H1 (cell line): ENCODE data around the gene PDE9A. TPM values are rescaled to one million over a fixed set of nuclear protein-coding genes. Genes with fewer than 3 reads are reported as not detected.

Experiments
- CTCF ChIA-PET: fragments of 300-600 bp; sonication (Branson Sonifier 250); formaldehyde crosslinking; loops from one replicate; lab custom pipeline; 2021; ENCODE audit not compliant: partially characterized antibody; lab: Charles Lee
- POLR2A ChIA-PET: fragments of 300-600 bp; sonication (Branson Sonifier 250); formaldehyde crosslinking; loops from one replicate; lab custom pipeline; 2021; ENCODE audit warnings: inconsistent platforms; ENCODE audit not compliant: partially characterized antibody; lab: Charles Lee
- DNase-seq, 2 experiments: peaks; one replicate each; pipeline versions ENCODE4 v3.0.0 to v3.0.0-alpha.2; 2010 to 2022; ENCODE audit warnings: low spot score in 2 of 2, low read depth in 1 of 2, mixed read lengths in 1 of 2
- FAIRE-seq: peaks from 2 replicates; lab custom pipeline; 2011; peaks lifted over from hg19 to GRCh38; lab: Jason Lieb, UNC
- H2AFZ ChIP-seq: 2 replicates; pipeline ENCODE4 v1.8.1; 2012; ENCODE audit warnings: low read length, inconsistent platforms
- H2AK5ac ChIP-seq: 2 replicates; pipeline ENCODE4 v1.6.1; 2013; ENCODE audit warnings: low read depth, low read length
- H2BK120ac ChIP-seq: replicated peaks from 2 replicates; pipeline ENCODE3; 2013; ENCODE audit warnings: low read depth, low read length, inconsistent platforms
- H2BK12ac ChIP-seq: 2 replicates; pipeline ENCODE4 v1.6.1; 2013; ENCODE audit warnings: low read depth, low read length
- H2BK15ac ChIP-seq: 2 replicates; pipeline ENCODE4 v1.6.1; 2013; ENCODE audit warnings: low read length
- H2BK20ac ChIP-seq: 2 replicates; pipeline ENCODE4 v1.6.1; 2013; ENCODE audit warnings: low read length
- H2BK5ac ChIP-seq: 2 replicates; pipeline ENCODE4 v1.6.1; 2013; ENCODE audit warnings: low read depth, low read length
- H3K14ac ChIP-seq: 2 replicates; pipeline ENCODE4 v1.6.1; 2013; ENCODE audit warnings: inconsistent platforms; ENCODE audit not compliant: insufficient read length
- H3K18ac ChIP-seq: 2 replicates; pipeline ENCODE4 v1.6.1; 2013; ENCODE audit warnings: low read length; ENCODE audit errors: extremely low read depth
- H3K23ac ChIP-seq: 2 replicates; pipeline ENCODE4 v1.6.1; 2013; ENCODE audit warnings: inconsistent platforms; ENCODE audit not compliant: insufficient read length
- H3K23me2 ChIP-seq: 2 replicates; pipeline ENCODE4 v1.6.1; 2013; ENCODE audit warnings: low read depth, low read length
- H3K27ac ChIP-seq: 2 replicates; pipeline ENCODE4 v1.6.1; 2011; ENCODE audit warnings: low read depth, low read length, inconsistent platforms
- H3K27me3 ChIP-seq, 4 experiments: replicated peaks in 1 of 4; 1 replicate in 1 of 4; 2 replicates in 3 of 4; pipeline versions ENCODE4 v1.6.1 to v1.8.1; 2011 to 2013; ENCODE audit warnings: low read length in 3 of 4, mild to moderate bottlenecking in 3 of 4, inconsistent platforms in 2 of 4, mixed read lengths in 2 of 4, moderate library complexity in 1 of 4; ENCODE audit not compliant: control insufficient read depth in 3 of 4, insufficient read depth in 3 of 4; ENCODE audit errors: extremely low read depth in 1 of 4
- H3K36me3 ChIP-seq, 4 experiments: 2 replicates each; pipeline versions ENCODE4 v1.6.1 to v1.8.1; 2011 to 2013; ENCODE audit warnings: mild to moderate bottlenecking in 4 of 4, low read length in 3 of 4, moderate library complexity in 2 of 4, control low read depth in 1 of 4, inconsistent platforms in 1 of 4; ENCODE audit not compliant: insufficient read depth in 4 of 4, control insufficient read depth in 2 of 4
- H3K4ac ChIP-seq: replicated peaks from 2 replicates; pipeline ENCODE3; 2013; ENCODE audit warnings: low read length, low read depth, mixed read lengths, inconsistent platforms; ENCODE audit not compliant: insufficient read length
- H3K4me1 ChIP-seq, 4 experiments: replicated peaks in 1 of 4; 1 replicate in 1 of 4; 2 replicates in 3 of 4; pipeline versions ENCODE4 v1.6.1 to v1.8.1; 2011 to 2013; ENCODE audit warnings: low read length in 3 of 4, inconsistent platforms in 2 of 4, mixed read lengths in 1 of 4; ENCODE audit not compliant: insufficient read depth in 4 of 4, control insufficient read depth in 3 of 4
- H3K4me2 ChIP-seq, 2 experiments: 2 replicates each; pipeline versions ENCODE4 v1.6.1 to v1.8.1; 2011 to 2013; ENCODE audit warnings: low read depth in 2 of 2, low read length in 2 of 2, control low read depth in 1 of 2, inconsistent platforms in 1 of 2, mild to moderate bottlenecking in 1 of 2; ENCODE audit not compliant: insufficient read depth in 1 of 2
- H3K4me3 ChIP-seq, 4 experiments: fragments of 200-600, 300-600 bp in 1 of 4; sonication (generic), shearing (Covaris generic), sonication (Bioruptor Twin) in 1 of 4; 2 replicates each; pipeline versions ENCODE4 v1.5.1 to v1.8.1; 2011 to 2016; ENCODE audit warnings: low read length in 4 of 4, low read depth in 3 of 4, control low read depth in 2 of 4, inconsistent platforms in 2 of 4, mild to moderate bottlenecking in 2 of 4, mixed read lengths in 1 of 4, moderate library complexity in 1 of 4; ENCODE audit not compliant: insufficient read depth in 2 of 4; ENCODE audit errors: extremely low read depth in 1 of 4
- H3K56ac ChIP-seq: replicated peaks from 2 replicates; pipeline ENCODE3; 2013; ENCODE audit warnings: low read depth, mild to moderate bottlenecking, mixed read lengths, low read length, inconsistent platforms; ENCODE audit not compliant: insufficient read length
- H3K79me1 ChIP-seq: 2 replicates; pipeline ENCODE4 v1.6.1; 2013; ENCODE audit warnings: low read depth, low read length, control low read depth
- H3K79me2 ChIP-seq, 2 experiments: 2 replicates each; pipeline versions ENCODE4 v1.6.1 to v1.8.1; 2012 to 2013; ENCODE audit warnings: low read length in 2 of 2, mild to moderate bottlenecking in 2 of 2, inconsistent platforms in 1 of 2; ENCODE audit not compliant: insufficient read depth in 2 of 2, control insufficient read depth in 1 of 2
- H3K9ac ChIP-seq, 4 experiments: replicated peaks in 1 of 4; 1 replicate in 1 of 4; 2 replicates in 3 of 4; pipeline versions ENCODE4 v1.6.1 to v1.8.1; 2011 to 2013; ENCODE audit warnings: low read depth in 3 of 4, low read length in 3 of 4, control low read depth in 2 of 4, mild to moderate bottlenecking in 2 of 4, moderate library complexity in 2 of 4, inconsistent platforms in 1 of 4; ENCODE audit errors: extremely low read depth in 1 of 4
- H3K9me3 ChIP-seq, 2 experiments: 2 replicates each; pipeline versions ENCODE4 v1.6.1 to v1.8.1; 2012 to 2013; ENCODE audit warnings: mild to moderate bottlenecking in 2 of 2, moderate library complexity in 2 of 2, control low read depth in 1 of 2, inconsistent platforms in 1 of 2, low read depth in 1 of 2, low read length in 1 of 2, mixed read lengths in 1 of 2; ENCODE audit not compliant: insufficient read depth in 2 of 2
- H4K20me1 ChIP-seq, 2 experiments: replicated peaks in 1 of 2; 2 replicates each; pipeline versions ENCODE3 to v1.8.1; 2011 to 2013; ENCODE audit warnings: inconsistent platforms in 2 of 2, low read length in 2 of 2, mild to moderate bottlenecking in 1 of 2; ENCODE audit not compliant: insufficient read depth in 2 of 2, control insufficient read depth in 1 of 2
- H4K5ac ChIP-seq: 2 replicates; pipeline ENCODE4 v1.6.1; 2013; ENCODE audit warnings: low read length, low read depth, mixed read lengths, inconsistent platforms; ENCODE audit not compliant: insufficient read length
- H4K8ac ChIP-seq: 2 replicates; pipeline ENCODE4 v1.8.0; 2013; ENCODE audit warnings: mild to moderate bottlenecking, moderate library complexity, low read length, inconsistent platforms; ENCODE audit not compliant: insufficient read depth; ENCODE audit errors: extremely low read depth
- H4K91ac ChIP-seq: replicated peaks from 2 replicates; pipeline ENCODE3; 2013; ENCODE audit warnings: low read length, mixed read lengths, inconsistent platforms; ENCODE audit not compliant: insufficient read length
- ASH2L ChIP-seq: fragments of 200-600, 300-600 bp; sonication (generic); IDR thresholded peaks from one replicate; pipeline ENCODE4 v1.7.1; 2017; ENCODE audit warnings: low read length
- CHD1 ChIP-seq: IDR thresholded peaks from 2 replicates; pipeline ENCODE4 v1.6.1; 2012; ENCODE audit warnings: low read depth, low read length, improper control_type of control experiment
- CHD2 ChIP-seq: IDR thresholded peaks from 2 replicates; pipeline ENCODE4 v1.6.1; 2012; ENCODE audit warnings: low read length, improper control_type of control experiment
- EGR1 ChIP-seq: IDR thresholded peaks from 2 replicates; pipeline ENCODE4 v1.6.1; 2011; ENCODE audit warnings: low read depth, low read length, borderline replicate concordance
- GABPA ChIP-seq: IDR thresholded peaks from 2 replicates; pipeline ENCODE4 v1.6.1; 2011; ENCODE audit warnings: mild to moderate bottlenecking, low read length, moderate library complexity, borderline replicate concordance; ENCODE audit not compliant: insufficient read depth
- KDM5A ChIP-seq: fragments of 200-600 bp; IDR thresholded peaks from 2 replicates; pipeline ENCODE4 v1.7.1; 2012; ENCODE audit warnings: mild to moderate bottlenecking, low read length, inconsistent platforms, mixed read lengths
- RNF2 ChIP-seq: fragments of 200-900, 300-1000 bp; sonication (generic); IDR thresholded peaks from 2 replicates; pipeline ENCODE4 v1.7.1; 2016; ENCODE audit warnings: borderline replicate concordance, low read depth, mild to moderate bottlenecking, antibody characterized with exemption, low read length; ENCODE audit not compliant: poor library complexity, severe bottlenecking; ENCODE audit errors: missing control alignments
- RXRA ChIP-seq: IDR thresholded peaks from 2 replicates; pipeline ENCODE4 v1.6.1; 2011; ENCODE audit warnings: low read depth, mild to moderate bottlenecking, low read length, moderate library complexity; ENCODE audit not compliant: insufficient read depth
- SIX5 ChIP-seq: IDR thresholded peaks from 2 replicates; pipeline ENCODE4 v1.6.1; 2011; ENCODE audit warnings: mild to moderate bottlenecking, low read depth, low read length
- SP1 ChIP-seq: IDR thresholded peaks from 2 replicates; pipeline ENCODE4 v1.6.1; 2011; ENCODE audit warnings: low read depth, low read length
- TAF7 ChIP-seq: optimal IDR thresholded peaks from 2 replicates; pipeline ENCODE3; 2011; ENCODE audit warnings: low read depth, mild to moderate bottlenecking, inconsistent platforms, low read length, moderate library complexity, borderline replicate concordance
- TEAD4 ChIP-seq: IDR thresholded peaks from 2 replicates; pipeline ENCODE4 v1.6.1; 2012; ENCODE audit warnings: low read depth, low read length, inconsistent platforms, mixed read lengths
- WGBS, 2 experiments: shearing (Covaris generic) in 1 of 2; methylation state at CpG; one replicate each; pipeline versions ENCODE4 v1.1.6 to v1.1.7; 2013 to 2015; ENCODE audit warnings: low lambda C conversion rate in 2 of 2, mixed read lengths in 2 of 2, inconsistent platforms in 1 of 2, low coverage in 1 of 2, missing lambda C conversion rate in 1 of 2; ENCODE audit not compliant: insufficient replicate concordance in 2 of 2, insufficient coverage in 1 of 2, insufficient read length in 1 of 2; ENCODE audit errors: extremely low coverage in 1 of 2, missing lambda C conversion rate in 1 of 2; 5-methylcytosine and 5-hydroxymethylcytosine counted together
- polyA plus RNA-seq, 7 experiments: library from polyadenylated mRNA; depleted of rRNA in 3 of 7; stranded (reverse) in 5 of 7; unstranded in 2 of 7; fragments of >200 nt in 5 of 7; fragments of 200-250 nt in 2 of 7; gene quantifications; 1 replicate in 5 of 7; 2 replicates in 1 of 7; 4 replicates in 1 of 7; pipeline versions ENCODE4 v1.2.1 to v1.2.3, GENCODE V29; 2011 to 2013; ENCODE audit warnings: missing spikeins in 2 of 7, mixed read lengths in 2 of 7
- total RNA-seq: library from RNA; stranded (reverse); fragmentation: NEBNext Ultra II Directional; extraction: Animal tissue kit (Norgen Biotek cat#: 25700); gene quantifications from 2 replicates; pipeline ENCODE4 v1.2.1, GENCODE V29; 2021
- TF ChIP-seq, protein P1 (sequence below): IDR thresholded peaks from 2 replicates; pipeline ENCODE4 v1.6.1; 2012; ENCODE audit warnings: inconsistent platforms

Gene PDE9A
- total and polyA plus RNA-seq, 2 of the 8 experiments (the other 6 are each of a cell fraction or from before 2014, with no cell fraction given), result 39.2 to 45.9 TPM

DNA sequence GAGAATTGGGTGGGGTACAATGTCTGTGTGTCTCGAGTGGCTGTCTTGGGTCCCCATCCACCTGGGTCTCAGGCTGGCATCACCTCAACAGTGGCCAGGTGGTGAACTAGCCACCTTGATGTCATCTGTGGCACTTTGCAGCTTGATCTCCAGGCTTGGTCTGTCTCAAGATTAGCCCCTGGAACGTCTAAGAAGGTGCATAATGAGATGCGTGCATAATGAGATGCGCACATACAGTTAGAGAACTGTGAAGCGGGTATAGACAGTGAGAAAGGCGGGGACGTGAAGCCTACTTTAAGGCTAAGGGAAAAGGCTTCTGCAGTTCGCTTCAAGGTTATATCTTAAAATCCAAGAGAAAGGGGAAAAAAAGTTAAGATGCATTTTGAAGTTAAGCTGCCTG lies 127.2 kb downstream of the PDE9A start:
- H3K4me2 ChIP-seq, result peak overlapping the region; percentile 86 to 88
- CTCF ChIA-PET, result interaction anchor here (0.6 to 2.6 kb wide), 10 partner anchors 10 to 229 kb away, joined by 3 to 8 read pairs (median 4); no protein-coding TSS in a partner anchor
- peak overlapping the region in 2 of 4 experiments; percentile 50 to 62; a peak in 5 of 8 replicates for H3K4me3 ChIP-seq

More for the DNA sequence above, 127.2 kb downstream of the PDE9A start:
- no peak for DNase-seq
- Histone ChIP-seq H3K23me2 (peaks cover 14% of the 10 kb centered on the region), H2AFZ (no peak overlapping the region), H3K27me3 (peaks cover 0 to 24% (median 10%) of the 10 kb centered on the region in 4 experiments; a peak in 5 of 7 replicates), H4K8ac (no peak overlapping the region), H4K91ac (no peak overlapping the region), H2AK5ac (no peak overlapping the region), H3K9ac (no peak overlapping the region), H3K9me3 (no peaks in the 10 kb centered on the region), H3K4ac (no peak overlapping the region), H3K4me1 (peaks cover 9 to 33% (median 23%) of the 10 kb centered on the region in 4 experiments), H3K14ac (no peak overlapping the region), H3K79me1 (no peaks in the 10 kb centered on the region), H3K23ac (no peak overlapping the region), H2BK20ac (no peak overlapping the region), H3K36me3 (peaks cover 0 to 3% (median 3%) of the 10 kb centered on the region in 4 experiments; a peak in 3 of 8 replicates), H2BK15ac (no peak overlapping the region), H3K27ac (no peak overlapping the region), H4K20me1 (no peaks in the 10 kb centered on the region), H3K18ac (no peak overlapping the region), H4K5ac (no peak overlapping the region), H3K79me2 (no peaks in the 10 kb centered on the region), H3K56ac (no peak overlapping the region), H2BK12ac (no peak overlapping the region), H2BK120ac (no peak overlapping the region), H2BK5ac (no peak overlapping the region)
- POLR2A ChIA-PET, result interaction anchor here (0.8 to 5.3 kb wide), 7 partner anchors 11 to 154 kb away, joined by 3 to 27 read pairs (median 3); no protein-coding TSS in a partner anchor
- no peak for TF ChIP-seq CHD1
- TF ChIP-seq, protein P1, sequence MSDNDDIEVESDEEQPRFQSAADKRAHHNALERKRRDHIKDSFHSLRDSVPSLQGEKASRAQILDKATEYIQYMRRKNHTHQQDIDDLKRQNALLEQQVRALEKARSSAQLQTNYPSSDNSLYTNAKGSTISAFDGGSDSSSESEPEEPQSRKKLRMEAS, result no peak
- TF ChIP-seq TAF7, result no peak
- no peak for TF ChIP-seq EGR1
- no peak for TF ChIP-seq SIX5
- TF ChIP-seq RXRA, result no peak
- TF ChIP-seq SP1, result no peak
- no peak for TF ChIP-seq RNF2
- no peak for TF ChIP-seq GABPA
- TF ChIP-seq CHD2, result no peak
- TF ChIP-seq TEAD4, result no peak
- no peak for TF ChIP-seq ASH2L
- no peak for TF ChIP-seq KDM5A
- peak; percentile 13 for FAIRE-seq
- WGBS, 2 experiments, result 35% methylated on average over 8 of the region's 8 CpGs; no CpG with 5 or more reads in 1 of the 2 experiments
